Mesothelial cell of epicardium (in vitro differentiated cells): ENCODE data around the gene RARB. TPM values are rescaled to one million over a fixed set of nuclear protein-coding genes. Genes with fewer than 3 reads are reported as not detected.
A peak's percentile ranks its signal among the peaks of the same experiment; 100 is the strongest.

ENCODE experiments used
- DNase-seq, 2 experiments: peaks; one replicate each; pipeline ENCODE4 v3.0.0; 2021; ENCODE audit warnings: low spot score in 2 of 2; ENCODE audit not compliant: unreplicated experiment in 2 of 2
- H3K27ac Mint-ChIP-seq: 2 replicates; pipeline ENCODE4 v1.8.0; 2021; ENCODE audit warnings: mixed read lengths
- H3K27me3 Mint-ChIP-seq: 2 replicates; pipeline ENCODE4 v1.8.0; 2021; ENCODE audit warnings: low read depth, mixed read lengths
- H3K36me3 Mint-ChIP-seq: 2 replicates; pipeline ENCODE4 v1.8.0; 2021; ENCODE audit warnings: mixed read lengths
- H3K4me1 Mint-ChIP-seq: 2 replicates; pipeline ENCODE4 v1.8.0; 2021; ENCODE audit warnings: mixed read lengths
- H3K4me3 Mint-ChIP-seq: 2 replicates; pipeline ENCODE4 v1.8.0; 2021; ENCODE audit warnings: mild to moderate bottlenecking, moderate library complexity, mixed read lengths
- H3K9me3 Mint-ChIP-seq: 2 replicates; pipeline ENCODE4 v1.8.0; 2021; ENCODE audit warnings: mixed read lengths
- CTCF ChIP-seq: fragments of 200-600 bp; sonication (generic); IDR thresholded peaks from one replicate; pipeline ENCODE4 v1.5.0; 2021; ENCODE audit warnings: antibody characterized with exemption; ENCODE audit not compliant: unreplicated experiment
- total RNA-seq: library from RNA; stranded (reverse); gene quantifications from 3 replicates; pipeline ENCODE4 v1.2.1, GENCODE V29; 2021

The RARB gene
- total RNA-seq, 1 donor from 2014 or later: 117 TPM

GRCh38 chr3:25552251-25552650 lies 124.2 kb downstream of the RARB start:
- no peak overlapping the region for H3K4me3 Mint-ChIP-seq
- TF ChIP-seq CTCF: no peak
- DNase-seq: no peak
- H3K27me3 Mint-ChIP-seq: no peaks in the 10 kb centered on the region
- H3K4me1 Mint-ChIP-seq: peaks cover 65% of the 10 kb centered on the region
- peaks cover 30% of the 10 kb centered on the region for H3K36me3 Mint-ChIP-seq
- peak overlapping the region; percentile 8 for H3K27ac Mint-ChIP-seq
- H3K9me3 Mint-ChIP-seq: peaks cover 7% of the 10 kb centered on the region

- H3K4me3 Mint-ChIP-seq: no peak overlapping the region
- H3K36me3 Mint-ChIP-seq: peaks cover 25% of the 10 kb centered on the region
- peaks cover 43% of the 10 kb centered on the region for H3K4me1 Mint-ChIP-seq
- no peaks in the 10 kb centered on the region for H3K27me3 Mint-ChIP-seq
- H3K27ac Mint-ChIP-seq: peak overlapping the region; percentile 25
- H3K9me3 Mint-ChIP-seq: peaks cover 7% of the 10 kb centered on the region
- DNase-seq: no peak
- TF ChIP-seq CTCF: no peak
Measured at GRCh38 chr3:25554376-25554775, 126.3 kb downstream of the RARB start.

GRCh38 chr3:25555695-25556437 lies 127.8 kb downstream of the RARB start:
- peaks cover 5% of the 10 kb centered on the region for H3K9me3 Mint-ChIP-seq
- no peak for TF ChIP-seq CTCF
- H3K36me3 Mint-ChIP-seq: peaks cover 15% of the 10 kb centered on the region
- peaks cover 42% of the 10 kb centered on the region for H3K4me1 Mint-ChIP-seq
- H3K4me3 Mint-ChIP-seq: no peak overlapping the region
- DNase-seq: no peak
- peak overlapping the region; percentile 57 for H3K27ac Mint-ChIP-seq
- no peaks in the 10 kb centered on the region for H3K27me3 Mint-ChIP-seq

GRCh38 chr3:25556447-25556846 lies 128.4 kb downstream of the RARB start:
- H3K27me3 Mint-ChIP-seq: no peaks in the 10 kb centered on the region
- peaks cover 10% of the 10 kb centered on the region for H3K36me3 Mint-ChIP-seq
- H3K9me3 Mint-ChIP-seq: no peaks in the 10 kb centered on the region
- H3K27ac Mint-ChIP-seq: peak overlapping the region; percentile 57
- H3K4me1 Mint-ChIP-seq: peaks cover 41% of the 10 kb centered on the region
- no peak overlapping the region for H3K4me3 Mint-ChIP-seq
- DNase-seq: no peak
- TF ChIP-seq CTCF: no peak

GRCh38 chr3:25557694-25558093 lies 129.6 kb downstream of the RARB start:
- Mint-ChIP-seq H3K9me3 (no peaks in the 10 kb centered on the region), H3K4me1 (peaks cover 41% of the 10 kb centered on the region), H3K27me3 (no peaks in the 10 kb centered on the region), H3K27ac (no peak overlapping the region), H3K36me3 (peaks cover 7% of the 10 kb centered on the region), H3K4me3 (no peak overlapping the region)
- TF ChIP-seq CTCF: no peak
- no peak for DNase-seq
